Left colon (tissue), 2 donors: Measurements from ENCODE around the gene CAP2. TPM values are rescaled to one million over a fixed set of nuclear protein-coding genes. Genes with fewer than 3 reads are reported as not detected.
"Not testable (repeated sequence)": the region's sequence is repeated elsewhere in the genome, so short reads cannot be mapped to it uniquely, and the experiment has no call there.

Experiments
- ATAC-seq: fragments of 200-7000 bp; cut with Tn5 transposase; one replicate; pipeline ENCODE4 v1.9.1; 2020; ENCODE audit warnings: mild to moderate bottlenecking, moderate library complexity
- DNase-seq, 2 donors: peaks; one replicate each; pipeline ENCODE4 v3.0.0-alpha.2; 2020
- intact Hi-C, 2 donors: fragments of 100-400 bp; cut with DNase I in 1 of 2; cut with micrococcal nuclease in 1 of 2; formaldehyde crosslinking; loops; one replicate each; pipeline versions ENCODE4 v1.11.2 to v1.14.0; 2022; cut with DNase I, micrococcal nuclease
- total RNA-seq, 2 donors: library from RNA; stranded (reverse); fragmentation: NEBNext Ultra II Directional; extraction: Animal tissue kit (Norgen Biotek cat#: 25700); gene quantifications; one replicate each; pipeline ENCODE4 v1.2.1, GENCODE V29; 2021
- donor health status: DM: no; HTN: no; CAD: no.
- donor health status: DM: yes; HTN: yes; CAD: no.

CAP2 gene
- total RNA-seq, 2 donors from 2014 or later: 3.4 to 7.1 TPM

DNA sequence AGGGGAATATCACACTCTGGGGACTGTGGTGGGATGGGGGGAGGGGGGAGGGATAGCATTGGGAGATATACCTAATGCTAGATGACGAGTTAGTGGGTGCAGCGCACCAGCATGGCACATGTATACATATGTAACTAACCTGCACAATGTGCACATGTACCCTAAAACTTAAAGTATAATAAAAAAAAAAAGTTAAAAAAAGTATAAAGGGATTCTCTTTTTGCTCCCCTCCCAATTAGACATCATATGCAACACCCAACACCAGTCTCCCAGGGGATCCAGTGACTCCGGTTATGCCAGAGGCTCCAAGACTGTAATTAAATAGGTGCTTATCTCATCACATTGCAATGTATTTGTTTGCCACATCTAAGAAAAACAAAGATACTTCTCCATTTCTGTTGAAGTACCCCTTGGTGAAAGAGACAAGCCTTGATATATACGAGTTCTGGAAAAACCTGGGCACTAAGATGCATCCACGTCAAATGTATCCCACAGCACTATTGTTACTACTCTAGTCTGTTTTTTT is 35.3 kb downstream of the CAP2 start:
- ATAC-seq, DNase-seq, intact Hi-C loops: not testable (repeated sequence)

- intact Hi-C loops: no loop called here
These were observed 36.1 kb downstream of the CAP2 start for GRCh38 chr6:17429383-17430061.

GRCh38 chr6:17431581-17431980 is 38.2 kb downstream of the CAP2 start:
- DNase-seq: no peak
- ATAC-seq: no peak
- intact Hi-C loops: no loop called here

More at GRCh38 chr6:17429383-17430061, 36.1 kb downstream of the CAP2 start:
- DNase-seq (no peak), ATAC-seq (no peak)

DNA sequence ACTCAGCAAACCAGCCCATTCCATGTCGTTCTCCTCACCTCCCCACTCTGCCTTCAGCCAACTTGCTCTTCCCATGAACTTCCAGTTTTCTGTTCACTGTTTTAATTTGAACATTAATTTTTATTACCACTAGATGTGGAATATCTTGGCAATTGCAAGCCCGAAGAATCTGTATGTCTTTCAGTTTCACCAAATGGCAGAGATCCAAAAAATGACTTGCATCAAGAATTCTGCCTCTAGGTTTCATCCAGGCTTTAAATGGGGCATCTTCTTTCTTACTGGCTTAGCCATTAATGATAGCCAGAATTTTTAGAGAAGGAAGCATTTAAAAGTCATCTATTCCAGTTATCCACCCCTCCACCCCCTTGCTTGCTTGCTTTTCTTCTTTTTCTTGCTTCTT is 39.0 kb downstream of the CAP2 start:
- intact Hi-C loops: no loop called here
- ATAC-seq: no peak
- no peak for DNase-seq

- intact Hi-C loops: no loop called here
- ATAC-seq: no peak
- DNase-seq: no peak
These were observed 46.0 kb downstream of the CAP2 start for GRCh38 chr6:17439243-17439993.

DNA sequence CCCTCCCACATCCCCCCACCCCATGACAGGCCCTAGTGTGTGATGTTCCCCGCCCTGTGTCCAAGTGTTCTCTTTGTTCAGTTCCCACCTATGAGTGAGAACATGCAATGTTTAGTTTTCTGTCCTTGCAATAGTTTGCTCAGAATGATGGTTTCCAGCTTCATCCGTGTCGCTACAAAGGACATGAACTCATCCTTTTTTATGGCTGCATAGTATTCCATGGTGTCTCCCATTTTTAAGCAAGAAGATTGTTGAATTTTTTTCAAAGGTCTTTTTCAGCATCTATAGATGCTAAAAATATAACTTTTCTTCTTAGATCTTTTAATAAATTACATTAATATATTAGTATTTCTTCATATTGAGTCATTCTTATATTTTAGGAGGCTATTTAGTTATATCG is 47.4 kb downstream of the CAP2 start:
- intact Hi-C loops, ATAC-seq, DNase-seq: not testable (repeated sequence)

- ATAC-seq (no peak), DNase-seq (no peak)
- intact Hi-C loops: no loop called here
These were observed 48.8 kb downstream of the CAP2 start for GRCh38 chr6:17442196-17442595.

DNA sequence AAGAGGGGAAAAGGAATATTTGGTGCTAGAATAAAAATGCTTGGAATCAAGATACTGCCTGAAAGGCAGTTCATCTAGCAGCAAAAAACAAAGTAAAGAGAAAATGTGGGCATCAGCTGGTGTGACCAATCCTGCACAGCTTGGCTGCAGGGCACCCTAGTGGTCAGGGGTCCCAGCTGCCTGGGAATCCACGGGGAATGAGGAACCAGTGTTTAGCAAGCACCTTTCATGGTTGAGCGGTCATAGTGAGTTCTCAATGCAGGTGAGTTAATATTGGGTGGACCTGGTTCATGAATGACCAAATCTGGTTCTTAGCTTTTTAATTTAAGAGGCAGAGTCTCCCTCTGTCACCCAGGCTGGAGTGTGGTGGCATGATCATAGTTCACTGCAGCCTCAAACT is 53.3 kb downstream of the CAP2 start:
- ATAC-seq (no peak), DNase-seq (no peak)
- intact Hi-C loops: no loop called here

DNA sequence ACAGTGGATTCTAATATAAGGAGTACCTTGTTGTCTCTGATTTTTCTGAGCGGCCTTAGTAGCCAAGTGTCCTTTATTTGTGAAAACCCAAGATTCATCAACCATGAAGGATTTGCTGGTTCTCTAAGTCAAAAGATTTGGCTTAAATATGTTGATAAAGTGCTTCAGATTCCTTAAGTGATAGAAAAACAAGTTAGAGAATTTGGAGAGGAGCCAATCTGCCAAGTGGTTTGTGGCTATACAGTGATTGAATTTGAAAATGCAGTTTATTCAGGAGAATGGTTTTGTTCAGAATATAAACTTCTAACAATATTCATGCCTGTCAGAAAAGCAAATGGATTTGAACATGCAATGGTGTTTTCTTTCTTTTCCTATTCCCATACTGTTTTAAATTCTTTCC is 54.8 kb downstream of the CAP2 start:
- DNase-seq (no peak), ATAC-seq (no peak)
- intact Hi-C loops: no loop called here

- ATAC-seq (no peak), DNase-seq (no peak)
- intact Hi-C loops: no loop called here
These were observed 57.0 kb downstream of the CAP2 start for GRCh38 chr6:17450397-17450796.

DNA sequence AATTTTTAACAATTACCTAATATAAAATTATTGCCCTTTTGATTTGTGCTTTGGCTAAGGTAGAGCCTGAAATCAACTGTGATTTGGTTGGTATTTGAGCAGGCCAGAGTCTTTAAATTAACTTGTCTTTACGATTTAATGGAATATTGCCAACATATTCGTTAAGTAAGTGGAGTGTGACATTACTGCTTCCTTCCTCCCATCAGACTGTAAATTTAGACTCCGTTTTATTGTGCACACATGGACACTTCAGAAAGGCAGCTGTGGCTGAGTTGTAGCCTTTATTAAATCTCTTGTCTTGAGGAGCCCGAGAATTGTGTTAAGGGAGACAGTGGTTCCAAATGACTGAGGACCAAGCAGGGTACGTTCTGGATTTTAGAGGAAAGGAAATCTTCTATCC is 57.4 kb downstream of the CAP2 start:
- no peak for ATAC-seq
- intact Hi-C loops: no loop called here
- DNase-seq: no peak

DNA sequence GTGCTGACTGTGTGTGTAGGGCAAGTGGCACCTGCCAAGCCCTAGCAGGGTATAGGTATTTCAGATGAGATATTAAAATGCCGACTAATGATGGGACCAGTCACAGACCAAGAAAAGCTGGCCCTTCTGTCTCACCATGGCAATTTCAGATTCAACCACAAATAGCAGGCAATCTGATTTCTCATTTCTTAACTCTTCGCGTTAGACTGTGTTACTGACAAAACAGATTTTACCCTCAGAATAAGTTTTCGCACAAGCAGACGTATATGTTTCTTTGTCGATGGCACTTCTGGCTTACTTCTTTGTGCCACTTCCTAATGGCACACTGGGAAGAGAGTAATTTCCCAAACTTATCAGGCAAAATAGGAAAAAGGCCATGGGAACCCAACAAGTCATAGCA is 58.7 kb downstream of the CAP2 start:
- DNase-seq: no peak
- ATAC-seq: no peak
- intact Hi-C loops: no loop called here

DNA sequence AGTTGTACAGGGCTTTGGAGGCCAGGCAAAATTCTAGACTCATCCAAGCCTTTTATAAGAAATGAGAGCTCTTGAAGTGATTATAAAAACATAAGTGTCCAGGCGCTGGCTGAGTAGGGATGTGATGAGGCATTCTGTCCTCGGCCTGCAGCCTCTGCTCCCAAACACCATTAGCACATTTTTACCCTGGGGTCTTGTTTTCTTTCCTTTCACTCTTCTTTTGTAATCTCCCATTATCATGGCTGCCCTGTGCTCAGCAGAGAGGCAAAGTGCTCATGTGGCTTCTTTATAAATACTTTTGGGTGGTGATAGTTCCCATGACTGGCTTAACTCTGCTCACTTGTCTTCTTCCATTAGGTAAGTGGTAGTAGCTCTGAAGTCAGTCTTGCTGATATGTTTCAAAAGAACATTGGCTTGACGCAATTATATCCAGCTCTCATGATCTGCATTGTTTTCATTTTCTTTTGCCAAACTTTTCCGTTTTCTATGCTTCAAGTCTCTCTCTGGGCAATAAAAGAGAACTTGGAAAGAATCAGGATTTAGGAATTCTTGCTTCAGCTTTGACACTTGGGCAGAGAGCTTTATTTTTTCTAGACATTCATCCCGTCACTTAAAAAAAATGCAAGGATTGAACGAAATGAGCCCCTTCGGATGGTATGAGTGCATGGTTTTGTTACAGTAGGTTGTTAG is 61.1 kb downstream of the CAP2 start:
- no peak for DNase-seq
- ATAC-seq: no peak

DNA sequence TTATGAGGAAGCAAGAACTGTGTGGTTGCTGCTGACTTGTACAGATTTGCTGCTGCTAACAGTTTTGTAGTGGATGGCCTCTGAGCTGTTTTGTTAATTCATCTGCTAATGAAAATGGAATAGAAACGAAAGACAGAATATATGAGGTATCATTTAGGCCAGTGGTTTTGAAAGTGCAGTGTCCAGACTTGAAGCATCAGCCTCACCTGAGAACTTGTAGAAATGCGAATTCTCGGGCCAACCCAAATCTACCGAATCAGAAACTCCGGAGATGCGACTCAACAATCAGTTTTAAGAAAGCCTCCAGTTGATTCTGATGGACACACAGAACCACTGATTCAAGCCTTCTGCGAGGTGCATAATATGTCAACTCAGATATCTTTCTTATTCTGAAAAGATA is 62.5 kb downstream of the CAP2 start:
- intact Hi-C loops: no loop called here
- no peak for ATAC-seq
- DNase-seq: no peak

More for the DNA sequence above, 61.1 kb downstream of the CAP2 start:
- intact Hi-C loops: no loop called here

DNA sequence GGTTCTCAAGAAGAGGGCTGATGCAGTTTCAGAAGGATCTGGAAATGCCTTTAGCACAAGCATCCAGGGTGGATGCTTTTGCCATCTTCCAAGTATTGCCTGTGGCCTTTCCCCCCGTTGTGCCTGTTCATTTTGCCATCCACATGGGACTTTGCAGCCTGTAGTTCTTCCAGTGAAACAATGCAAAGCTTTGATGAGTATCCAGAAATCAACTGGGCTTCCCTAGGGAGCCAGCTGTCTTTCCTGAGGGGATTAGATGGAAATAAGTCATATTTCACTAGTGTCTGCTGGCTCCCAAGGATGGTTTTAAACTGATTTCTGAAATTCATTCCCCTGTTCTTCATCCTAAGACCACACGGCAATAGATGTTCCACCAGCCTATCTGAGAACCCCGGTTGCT is 63.3 kb downstream of the CAP2 start:
- ATAC-seq: no peak
- intact Hi-C loops: no loop called here
- DNase-seq: no peak

GRCh38 chr6:17457405-17457804 is 64.0 kb downstream of the CAP2 start:
- no peak for ATAC-seq
- DNase-seq: no peak
- intact Hi-C loops: no loop called here

DNA sequence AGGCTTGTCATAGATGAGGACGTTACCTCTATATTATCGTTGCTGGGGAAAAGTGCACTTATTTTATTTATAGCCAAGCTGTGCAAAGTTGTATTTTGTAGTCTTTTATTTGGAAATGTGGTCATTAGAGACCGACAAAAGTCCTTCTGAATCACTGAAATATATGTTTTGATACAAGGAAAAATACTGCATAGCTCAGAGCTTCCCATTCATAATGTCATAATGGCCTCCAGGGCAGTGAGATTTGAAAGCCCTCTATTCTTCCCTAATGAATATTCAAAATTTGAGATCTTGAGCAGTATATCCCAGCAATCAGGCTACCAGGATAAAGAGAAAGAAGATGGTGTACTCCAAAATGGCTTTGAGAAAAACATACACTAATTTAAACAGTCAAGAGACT is 64.6 kb downstream of the CAP2 start:
- ATAC-seq: no peak

DNA sequence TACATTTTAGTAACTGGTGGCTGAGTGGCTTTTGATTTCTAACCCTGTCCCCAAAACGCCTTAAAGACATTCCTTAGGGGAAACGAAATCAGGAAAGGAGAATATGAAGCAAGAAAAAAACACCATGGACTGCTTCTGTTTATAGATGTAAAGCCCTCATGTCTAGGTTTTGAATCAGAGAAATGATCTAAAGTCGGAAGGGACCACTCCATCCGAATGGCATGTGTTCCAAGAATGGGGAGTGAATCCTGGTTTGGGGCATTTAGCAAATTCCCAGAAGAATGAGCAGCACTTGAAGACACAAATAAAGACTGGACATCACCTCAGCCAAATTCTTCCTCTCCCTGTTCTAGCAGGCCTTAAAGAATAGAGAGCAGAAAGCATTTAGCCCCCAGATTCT is 65.6 kb downstream of the CAP2 start:
- intact Hi-C loops: no loop called here
- no peak for DNase-seq
- no peak for ATAC-seq

More for the DNA sequence above, 64.6 kb downstream of the CAP2 start:
- DNase-seq: no peak
- intact Hi-C loops: no loop called here

GRCh38 chr6:17460862-17461261 is 67.5 kb downstream of the CAP2 start:
- intact Hi-C loops: loop anchor here in 1 of 2 donors (10.0 kb wide), 1 partner anchor 124 kb away; no protein-coding TSS in a partner anchor
- DNase-seq (no peak), ATAC-seq (no peak)

- intact Hi-C loops: loop anchor here in 1 of 2 donors (10.0 kb wide), 1 partner anchor 119 kb away; no protein-coding TSS in a partner anchor
- ATAC-seq: no peak
- DNase-seq: no peak
These were observed 72.8 kb downstream of the CAP2 start for GRCh38 chr6:17466147-17466546.
